ENCODE measurements around the gene PPP6C.
"Not testable (repeated sequence)": the region's sequence is repeated elsewhere in the genome, so short reads cannot be mapped to it uniquely, and the experiment has no call there.

Gene PPP6C

GRCh38 chr9:125141751-125142150 lies 47.9 kb downstream of the PPP6C start:
- DNase-seq (ENCODE audit: low read depth) = no peak

- no peak for DNase-seq (ENCODE audit: low read depth)
These were observed 48.4 kb downstream of the PPP6C start for GRCh38 chr9:125141251-125141650.

- DNase-seq (ENCODE audit: low read depth) = no peak
These were observed 49.0 kb downstream of the PPP6C start for GRCh38 chr9:125140576-125140975.

GRCh38 chr9:125137200-125137599 lies 52.4 kb downstream of the PPP6C start:
- DNase-seq (ENCODE audit: low read depth) = no peak

GRCh38 chr9:125134976-125135375 lies 54.6 kb downstream of the PPP6C start:
- no peak for DNase-seq (ENCODE audit: low read depth)

- no peak for DNase-seq (ENCODE audit: low read depth)
These were observed 55.9 kb downstream of the PPP6C start for GRCh38 chr9:125133403-125134329.

- no peak for DNase-seq (ENCODE audit: low read depth)
These were observed 57.8 kb downstream of the PPP6C start for GRCh38 chr9:125131778-125132177.

GRCh38 chr9:125126019-125126746 lies 63.4 kb downstream of the PPP6C start:
- DNase-seq (ENCODE audit: low read depth) = peak; percentile 60

- no peak for DNase-seq (ENCODE audit: low read depth)
These were observed 64.1 kb downstream of the PPP6C start for GRCh38 chr9:125125523-125125922.

- no peak for DNase-seq (ENCODE audit: low read depth)
These were observed 68.5 kb downstream of the PPP6C start for GRCh38 chr9:125121146-125121545.

GRCh38 chr9:125119643-125120286 lies 69.8 kb downstream of the PPP6C start:
- no peak for DNase-seq (ENCODE audit: low read depth)

GRCh38 chr9:125118696-125119095 lies 70.9 kb downstream of the PPP6C start:
- not testable (repeated sequence) for DNase-seq (ENCODE audit: low read depth)

- not testable (repeated sequence) for DNase-seq (ENCODE audit: low read depth)
These were observed 75.1 kb downstream of the PPP6C start for GRCh38 chr9:125114503-125114902.

GRCh38 chr9:125110464-125110863 lies 79.1 kb downstream of the PPP6C start:
- no peak for DNase-seq (ENCODE audit: low read depth)

GRCh38 chr9:125108541-125108940 lies 81.1 kb downstream of the PPP6C start:
- not testable (repeated sequence) for DNase-seq (ENCODE audit: low read depth)

GRCh38 chr9:125106285-125106893 lies 83.2 kb downstream of the PPP6C start:
- no peak for DNase-seq (ENCODE audit: low read depth)

GRCh38 chr9:125103770-125104460 lies 85.7 kb downstream of the PPP6C start:
- DNase-seq (ENCODE audit: low read depth) = no peak

GRCh38 chr9:125103021-125103420 lies 86.6 kb downstream of the PPP6C start:
- DNase-seq (ENCODE audit: low read depth) = no peak

GRCh38 chr9:125100822-125101221 lies 88.8 kb downstream of the PPP6C start:
- no peak for DNase-seq (ENCODE audit: low read depth)

GRCh38 chr9:125099816-125100215 lies 89.8 kb downstream of the PPP6C start:
- no peak for DNase-seq (ENCODE audit: low read depth)
